ENCODE measurements around the gene RABGAP1L.
"Not testable (repeated sequence)": the region's sequence is repeated elsewhere in the genome, so short reads cannot be mapped to it uniquely, and the experiment has no call there.

RABGAP1L gene

DNA sequence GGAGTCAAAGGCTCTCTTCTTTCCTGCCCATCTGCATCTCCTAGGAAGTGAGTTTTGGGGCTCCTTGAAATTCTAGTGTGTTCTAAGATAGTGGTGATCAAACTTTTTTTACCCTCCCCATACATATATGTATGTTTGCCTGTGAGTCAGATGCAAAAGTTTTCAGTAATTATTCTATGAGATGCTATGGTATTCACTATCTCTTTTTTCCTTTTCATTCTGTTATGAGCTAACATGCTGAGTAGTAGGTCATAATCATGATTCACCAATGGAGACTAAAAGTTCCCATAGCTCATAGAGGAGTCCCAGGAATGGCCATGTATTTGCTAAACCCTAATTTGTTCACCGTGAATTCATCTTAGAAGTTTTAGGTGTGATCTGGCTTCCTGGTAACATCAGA is 424.0 kb downstream of the RABGAP1L start:
- ChIA-PET POLR2A (ENCODE audit: low non-redundant PET) (no interaction called here), CTCF (interaction anchor here (0.6 kb wide), 1 partner anchor 175 kb away, joined by 3 read pairs; no protein-coding TSS in a partner anchor)
- no peak overlapping the region for H3K27ac ChIP-seq
- TF ChIP-seq, protein P1, sequence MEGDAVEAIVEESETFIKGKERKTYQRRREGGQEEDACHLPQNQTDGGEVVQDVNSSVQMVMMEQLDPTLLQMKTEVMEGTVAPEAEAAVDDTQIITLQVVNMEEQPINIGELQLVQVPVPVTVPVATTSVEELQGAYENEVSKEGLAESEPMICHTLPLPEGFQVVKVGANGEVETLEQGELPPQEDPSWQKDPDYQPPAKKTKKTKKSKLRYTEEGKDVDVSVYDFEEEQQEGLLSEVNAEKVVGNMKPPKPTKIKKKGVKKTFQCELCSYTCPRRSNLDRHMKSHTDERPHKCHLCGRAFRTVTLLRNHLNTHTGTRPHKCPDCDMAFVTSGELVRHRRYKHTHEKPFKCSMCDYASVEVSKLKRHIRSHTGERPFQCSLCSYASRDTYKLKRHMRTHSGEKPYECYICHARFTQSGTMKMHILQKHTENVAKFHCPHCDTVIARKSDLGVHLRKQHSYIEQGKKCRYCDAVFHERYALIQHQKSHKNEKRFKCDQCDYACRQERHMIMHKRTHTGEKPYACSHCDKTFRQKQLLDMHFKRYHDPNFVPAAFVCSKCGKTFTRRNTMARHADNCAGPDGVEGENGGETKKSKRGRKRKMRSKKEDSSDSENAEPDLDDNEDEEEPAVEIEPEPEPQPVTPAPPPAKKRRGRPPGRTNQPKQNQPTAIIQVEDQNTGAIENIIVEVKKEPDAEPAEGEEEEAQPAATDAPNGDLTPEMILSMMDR (conservative IDR thresholded peaks at IDR 0.05; ENCODE audit: low read depth): no peak
- DNase-seq (ENCODE audit: low spot score): no peak

DNA sequence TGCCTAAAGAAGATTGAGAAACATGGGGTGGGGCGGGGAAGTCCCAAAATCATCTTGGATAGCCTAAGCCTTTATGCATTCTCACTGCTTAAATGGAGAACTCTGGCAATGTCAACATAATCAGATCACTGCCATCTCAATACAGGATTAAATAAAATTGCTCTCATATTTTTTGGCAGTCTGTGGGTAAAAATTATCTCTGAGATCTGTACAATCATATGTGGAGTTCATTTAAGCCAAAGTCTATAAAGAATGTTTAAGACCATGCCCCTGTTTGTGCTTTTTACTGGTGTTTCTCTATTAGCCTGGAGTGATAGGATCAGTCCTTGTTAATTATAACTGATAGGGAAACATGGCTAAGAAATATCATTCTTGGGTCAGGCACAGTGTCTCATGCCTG is 424.8 kb downstream of the RABGAP1L start:
- ChIA-PET POLR2A (ENCODE audit: low non-redundant PET) (no interaction called here), CTCF (no interaction called here)
- H3K27ac ChIP-seq: no peak overlapping the region
- DNase-seq (ENCODE audit: low spot score): no peak
- TF ChIP-seq, protein P1 (conservative IDR thresholded peaks at IDR 0.05; ENCODE audit: low read depth): no peak

DNA sequence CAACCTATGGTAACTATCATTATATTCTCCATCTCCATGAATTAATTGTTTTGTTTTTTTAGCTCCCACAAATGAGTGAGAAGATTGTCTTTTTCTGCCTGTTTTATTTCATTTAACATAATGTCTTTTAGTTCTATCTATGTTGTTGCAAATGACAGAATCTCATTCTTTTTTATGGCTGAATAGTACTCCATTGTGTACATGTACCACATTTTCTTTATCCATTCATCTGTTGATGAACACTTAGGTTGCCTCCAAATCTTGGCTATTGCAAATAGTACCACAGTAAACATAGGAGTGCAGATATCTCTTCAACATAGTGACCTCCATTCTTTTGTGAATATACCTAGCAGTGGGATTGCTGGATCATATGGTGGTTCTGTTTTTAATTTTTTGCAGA is 429.3 kb downstream of the RABGAP1L start:
- H3K27ac ChIP-seq; DNase-seq (ENCODE audit: low spot score); CTCF ChIA-PET; POLR2A ChIA-PET (ENCODE audit: low non-redundant PET): not testable (repeated sequence)

DNA sequence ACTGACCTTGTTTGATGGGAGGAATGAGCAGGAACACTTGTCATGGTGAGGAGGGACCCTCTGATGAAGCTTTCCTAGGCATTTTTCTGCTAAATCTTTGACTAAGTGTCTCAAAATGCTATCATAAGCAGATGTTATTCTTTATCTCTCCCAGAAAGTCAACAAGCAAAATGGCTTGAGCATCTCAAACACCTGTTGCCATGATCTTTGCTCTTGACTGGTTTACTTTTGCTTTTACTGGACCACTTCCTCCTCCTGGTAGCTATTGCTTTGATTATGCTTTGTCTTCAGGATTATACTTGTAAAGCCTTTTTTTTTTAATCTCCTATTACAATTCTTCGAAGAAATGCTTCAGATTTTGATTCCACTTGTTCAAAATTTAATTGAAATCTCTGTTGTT is 445.9 kb downstream of the RABGAP1L start:
- no peak overlapping the region for H3K27ac ChIP-seq
- ChIA-PET CTCF (no interaction called here), POLR2A (ENCODE audit: low non-redundant PET) (no interaction called here)
- TF ChIP-seq, protein P1 (conservative IDR thresholded peaks at IDR 0.05; ENCODE audit: low read depth): no peak
- no peak for DNase-seq (ENCODE audit: low spot score)

DNA sequence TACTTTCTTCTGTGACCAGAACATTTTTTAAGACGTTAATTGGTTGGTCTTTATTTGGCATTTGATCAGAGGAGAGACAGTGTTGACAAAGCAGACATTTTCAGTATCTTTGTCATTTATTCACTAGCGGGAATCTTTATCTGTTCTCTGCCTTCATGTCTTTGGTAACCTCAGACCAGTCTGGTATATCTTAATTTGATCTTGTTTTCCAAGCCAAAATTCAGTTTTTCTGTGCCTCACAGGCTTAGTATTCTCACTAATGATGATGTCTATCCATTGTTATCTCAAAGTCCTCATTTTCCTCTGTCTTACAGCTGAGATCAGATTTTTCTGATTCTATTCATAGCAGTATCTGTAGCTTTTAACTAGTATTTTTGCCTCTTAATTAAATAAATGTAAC is 447.2 kb downstream of the RABGAP1L start:
- TF ChIP-seq, protein P1 (conservative IDR thresholded peaks at IDR 0.05; ENCODE audit: low read depth): no peak
- ChIA-PET POLR2A (ENCODE audit: low non-redundant PET) (no interaction called here), CTCF (no interaction called here)
- no peak for DNase-seq (ENCODE audit: low spot score)
- H3K27ac ChIP-seq: no peak overlapping the region

DNA sequence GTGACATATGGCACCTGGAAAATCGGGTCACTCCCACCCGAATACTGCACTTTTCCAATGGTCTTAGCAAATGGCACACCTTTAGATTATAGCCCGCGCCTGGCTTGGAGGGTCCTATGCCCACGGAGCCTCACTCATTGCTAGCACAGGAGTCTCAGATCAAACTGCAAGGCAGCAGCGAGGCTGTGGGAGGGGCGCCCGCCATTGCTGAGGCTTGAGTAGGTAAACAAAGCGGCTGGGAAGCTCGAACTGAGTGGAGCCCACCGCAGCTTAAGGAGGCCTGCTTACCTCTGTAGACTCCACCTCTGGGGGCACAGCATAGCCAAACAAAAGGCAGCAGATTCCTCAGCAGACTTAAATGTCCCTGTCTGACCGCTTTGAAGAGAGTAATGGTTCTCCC is 458.6 kb downstream of the RABGAP1L start:
- POLR2A ChIA-PET (ENCODE audit: low non-redundant PET); H3K27ac ChIP-seq; DNase-seq (ENCODE audit: low spot score): not testable (repeated sequence)
- CTCF ChIA-PET: interaction anchor here (0.7 kb wide), 1 partner anchor 356 kb away, joined by 3 read pairs; no protein-coding TSS in a partner anchor

DNA sequence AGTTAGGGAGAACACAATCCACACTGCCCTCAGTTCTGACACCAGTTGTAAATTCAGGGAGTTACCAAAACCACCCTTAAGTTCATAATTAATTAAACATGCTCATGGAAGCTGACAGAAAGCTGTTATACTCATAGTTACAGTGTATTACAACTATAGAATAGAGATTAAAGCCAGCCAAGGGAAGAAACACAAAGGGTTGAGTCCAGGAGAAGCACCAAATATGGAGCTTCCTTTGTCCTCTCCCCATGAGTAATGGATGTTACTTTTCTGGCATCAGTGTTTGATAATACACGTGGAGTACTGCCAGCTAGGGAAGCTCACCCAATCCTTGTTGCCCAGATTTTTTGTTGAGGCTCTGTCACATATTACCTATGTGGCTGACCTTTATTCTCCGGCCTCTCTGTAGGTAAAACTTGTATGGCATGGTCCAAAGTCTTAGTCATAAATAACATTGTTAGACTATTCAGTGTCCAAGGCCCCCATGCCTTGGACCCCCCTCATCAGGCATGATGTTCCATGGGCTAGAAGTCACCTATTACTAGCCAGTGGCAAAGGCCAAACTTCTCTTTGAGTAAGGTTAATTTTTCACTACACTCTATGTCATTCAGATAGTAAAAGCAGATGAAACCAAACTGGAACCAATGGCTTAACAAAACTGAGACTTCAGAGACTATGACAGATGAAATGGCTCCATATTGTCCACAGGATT is 464.2 kb downstream of the RABGAP1L start:
- ChIA-PET POLR2A (ENCODE audit: low non-redundant PET) (no interaction called here), CTCF (no interaction called here)
- no peak for DNase-seq (ENCODE audit: low spot score)
- TF ChIP-seq, protein P1 (conservative IDR thresholded peaks at IDR 0.05; ENCODE audit: low read depth): no peak
- no peak overlapping the region for H3K27ac ChIP-seq

Measured in RWPE1 (cell line).